ENCODE measurements around the gene RUFY4. TPM values are rescaled to one million over a fixed set of nuclear protein-coding genes. Genes with fewer than 3 reads are reported as not detected.
A peak's percentile ranks its signal among the peaks of the same experiment; 100 is the strongest.
"Not testable (repeated sequence)": the region's sequence is repeated elsewhere in the genome, so short reads cannot be mapped to it uniquely, and the experiment has no call there.

Gene RUFY4
- total RNA-seq, 1 donor = 1.0 TPM

GRCh38 chr2:218028562-218029348 is 40.3 kb upstream of the RUFY4 start:
- Histone ChIP-seq H3K27me3 (ENCODE audit: insufficient read depth, low read length) (no peaks in the 10 kb centered on the region), H3K4me1 (ENCODE audit: insufficient read depth, low read length) (peaks cover 3% of the 10 kb centered on the region), H3K9me3 (ENCODE audit: low read depth, low read length) (no peaks in the 10 kb centered on the region), H3K4me3 (ENCODE audit: low read length) (no peak overlapping the region)

- no peak overlapping the region for H3K4me3 ChIP-seq (ENCODE audit: low read length)
- no peaks in the 10 kb centered on the region for H3K27me3 ChIP-seq (ENCODE audit: insufficient read depth, low read length)
- H3K4me1 ChIP-seq (ENCODE audit: insufficient read depth, low read length) = peaks cover 12% of the 10 kb centered on the region
- H3K9me3 ChIP-seq (ENCODE audit: low read depth, low read length) = no peaks in the 10 kb centered on the region
These were observed 39.4 kb upstream of the RUFY4 start for GRCh38 chr2:218029366-218030360.

- H3K4me1 ChIP-seq (ENCODE audit: insufficient read depth, low read length) = peaks cover 22% of the 10 kb centered on the region
- no peak overlapping the region for H3K4me3 ChIP-seq (ENCODE audit: low read length)
- no peaks in the 10 kb centered on the region for H3K9me3 ChIP-seq (ENCODE audit: low read depth, low read length)
- no peaks in the 10 kb centered on the region for H3K27me3 ChIP-seq (ENCODE audit: insufficient read depth, low read length)
These were observed 38.5 kb upstream of the RUFY4 start for GRCh38 chr2:218030409-218031195.

GRCh38 chr2:218031261-218031660 is 37.8 kb upstream of the RUFY4 start:
- Histone ChIP-seq H3K4me1 (ENCODE audit: insufficient read depth, low read length) (peaks cover 28% of the 10 kb centered on the region), H3K9me3 (ENCODE audit: low read depth, low read length) (no peaks in the 10 kb centered on the region), H3K27me3 (ENCODE audit: insufficient read depth, low read length) (no peaks in the 10 kb centered on the region), H3K4me3 (ENCODE audit: low read length) (no peak overlapping the region)

- Histone ChIP-seq H3K4me1 (ENCODE audit: insufficient read depth, low read length) (peaks cover 32% of the 10 kb centered on the region), H3K4me3 (ENCODE audit: low read length) (no peak overlapping the region), H3K9me3 (ENCODE audit: low read depth, low read length) (no peaks in the 10 kb centered on the region), H3K27me3 (ENCODE audit: insufficient read depth, low read length) (no peaks in the 10 kb centered on the region)
These were observed 37.2 kb upstream of the RUFY4 start for GRCh38 chr2:218031771-218032257.

GRCh38 chr2:218032336-218033171 is 36.5 kb upstream of the RUFY4 start:
- peaks cover 32% of the 10 kb centered on the region for H3K4me1 ChIP-seq (ENCODE audit: insufficient read depth, low read length)
- H3K27me3 ChIP-seq (ENCODE audit: insufficient read depth, low read length) = no peaks in the 10 kb centered on the region
- H3K4me3 ChIP-seq (ENCODE audit: low read length) = no peak overlapping the region
- H3K9me3 ChIP-seq (ENCODE audit: low read depth, low read length) = no peaks in the 10 kb centered on the region

- Histone ChIP-seq H3K4me1 (ENCODE audit: insufficient read depth, low read length) (peaks cover 32% of the 10 kb centered on the region), H3K9me3 (ENCODE audit: low read depth, low read length) (no peaks in the 10 kb centered on the region), H3K27me3 (ENCODE audit: insufficient read depth, low read length) (no peaks in the 10 kb centered on the region), H3K4me3 (ENCODE audit: low read length) (no peak overlapping the region)
These were observed 35.9 kb upstream of the RUFY4 start for GRCh38 chr2:218033208-218033589.

GRCh38 chr2:218033590-218034496 is 35.2 kb upstream of the RUFY4 start:
- Histone ChIP-seq H3K9me3 (ENCODE audit: low read depth, low read length) (no peaks in the 10 kb centered on the region), H3K4me1 (ENCODE audit: insufficient read depth, low read length) (peaks cover 32% of the 10 kb centered on the region), H3K4me3 (ENCODE audit: low read length) (peak overlapping the region; percentile 33), H3K27me3 (ENCODE audit: insufficient read depth, low read length) (no peaks in the 10 kb centered on the region)

GRCh38 chr2:218034497-218035213 is 34.4 kb upstream of the RUFY4 start:
- H3K27me3 ChIP-seq (ENCODE audit: insufficient read depth, low read length); H3K9me3 ChIP-seq (ENCODE audit: low read depth, low read length): not testable (repeated sequence)
- Histone ChIP-seq H3K4me3 (ENCODE audit: low read length) (peak overlapping the region; percentile 33), H3K4me1 (ENCODE audit: insufficient read depth, low read length) (peaks cover 32% of the 10 kb centered on the region)

GRCh38 chr2:218035463-218036100 is 33.5 kb upstream of the RUFY4 start:
- Histone ChIP-seq H3K4me1 (ENCODE audit: insufficient read depth, low read length) (peaks cover 32% of the 10 kb centered on the region), H3K27me3 (ENCODE audit: insufficient read depth, low read length) (no peaks in the 10 kb centered on the region), H3K4me3 (ENCODE audit: low read length) (no peak overlapping the region), H3K9me3 (ENCODE audit: low read depth, low read length) (no peaks in the 10 kb centered on the region)

- H3K4me1 ChIP-seq (ENCODE audit: insufficient read depth, low read length) = peaks cover 32% of the 10 kb centered on the region
- H3K9me3 ChIP-seq (ENCODE audit: low read depth, low read length) = no peaks in the 10 kb centered on the region
- no peaks in the 10 kb centered on the region for H3K27me3 ChIP-seq (ENCODE audit: insufficient read depth, low read length)
- H3K4me3 ChIP-seq (ENCODE audit: low read length) = no peak overlapping the region
These were observed 32.7 kb upstream of the RUFY4 start for GRCh38 chr2:218036371-218036770.

- Histone ChIP-seq H3K4me3 (ENCODE audit: low read length) (no peak overlapping the region), H3K4me1 (ENCODE audit: insufficient read depth, low read length) (peaks cover 28% of the 10 kb centered on the region), H3K9me3 (ENCODE audit: low read depth, low read length) (no peaks in the 10 kb centered on the region)
These were observed 29.9 kb upstream of the RUFY4 start for GRCh38 chr2:218039171-218039570.

More at GRCh38 chr2:218039171-218039570, 29.9 kb upstream of the RUFY4 start:
- no peaks in the 10 kb centered on the region for H3K27me3 ChIP-seq (ENCODE audit: insufficient read depth, low read length)
